H9 (cell line): ENCODE measurements around the gene GPR35. TPM values are rescaled to one million over a fixed set of nuclear protein-coding genes. Genes with fewer than 3 reads are reported as not detected.

ENCODE experiments used
- DNase-seq: peaks from one replicate; pipeline ENCODE4 v3.0.0-alpha.2; 2017
- H2AFZ ChIP-seq: one replicate; pipeline ENCODE4 v1.6.1; 2013; ENCODE audit warnings: mild to moderate bottlenecking, low read length, control low read depth, moderate library complexity
- H2AK5ac ChIP-seq: 2 replicates; pipeline ENCODE4 v1.6.1; 2013; ENCODE audit warnings: low read length, control low read depth, mixed read lengths; ENCODE audit not compliant: insufficient read length
- H2BK120ac ChIP-seq: one replicate; pipeline ENCODE4 v1.6.1; 2013; ENCODE audit warnings: low read depth, mild to moderate bottlenecking, low read length, control low read depth, inconsistent platforms; ENCODE audit not compliant: poor library complexity, severe bottlenecking
- H2BK12ac ChIP-seq: 2 replicates; pipeline ENCODE4 v1.6.1; 2013; ENCODE audit warnings: low read length, control low read depth, mixed read lengths, low read depth; ENCODE audit not compliant: insufficient read length
- H2BK15ac ChIP-seq: 2 replicates; pipeline ENCODE4 v1.6.1; 2013; ENCODE audit warnings: low read depth, low read length, control low read depth
- H2BK20ac ChIP-seq: one replicate; pipeline ENCODE4 v1.6.1; 2013; ENCODE audit warnings: low read depth, mild to moderate bottlenecking, low read length, control low read depth, inconsistent platforms; ENCODE audit not compliant: poor library complexity, severe bottlenecking
- H2BK5ac ChIP-seq: 2 replicates; pipeline ENCODE4 v1.6.1; 2013; ENCODE audit warnings: low read length, control low read depth, mixed read lengths; ENCODE audit not compliant: insufficient read length
- H3K14ac ChIP-seq: 2 replicates; pipeline ENCODE4 v1.6.1; 2013; ENCODE audit warnings: low read length, control low read depth; ENCODE audit not compliant: insufficient read depth
- H3K18ac ChIP-seq: 2 replicates; pipeline ENCODE4 v1.6.1; 2013; ENCODE audit warnings: low read depth, mild to moderate bottlenecking, mixed read lengths, low read length, control low read depth; ENCODE audit not compliant: insufficient read length
- H3K23ac ChIP-seq: 2 replicates; pipeline ENCODE4 v1.6.1; 2013; ENCODE audit warnings: low read length, control low read depth, mixed read lengths, low read depth; ENCODE audit not compliant: insufficient read length
- H3K23me2 ChIP-seq: 2 replicates; pipeline ENCODE4 v1.6.1; 2013; ENCODE audit warnings: low read depth, mild to moderate bottlenecking, mixed read lengths, low read length, control low read depth; ENCODE audit not compliant: insufficient read length, poor library complexity, severe bottlenecking
- H3K27ac ChIP-seq: 2 replicates; pipeline ENCODE4 v1.5.1; 2013; ENCODE audit warnings: low read length, control low read depth, mixed read lengths, low read depth; ENCODE audit not compliant: insufficient read length
- H3K27me3 ChIP-seq: 2 replicates; pipeline ENCODE4 v1.6.1; 2013; ENCODE audit warnings: low read length, control low read depth, inconsistent platforms; ENCODE audit not compliant: insufficient read depth
- H3K4ac ChIP-seq: 2 replicates; pipeline ENCODE4 v1.6.1; 2013; ENCODE audit warnings: low read depth, mild to moderate bottlenecking, control low read depth, inconsistent platforms, low read length, moderate library complexity
- H3K4me1 ChIP-seq: 2 replicates; pipeline ENCODE4 v1.6.1; 2013; ENCODE audit warnings: low read length, control low read depth, inconsistent platforms; ENCODE audit not compliant: insufficient read depth
- H3K4me2 ChIP-seq: 2 replicates; pipeline ENCODE4 v1.6.1; 2013; ENCODE audit warnings: low read length, control low read depth, mixed read lengths; ENCODE audit not compliant: insufficient read length, insufficient read depth
- H3K56ac ChIP-seq: 2 replicates; pipeline ENCODE4 v1.6.1; 2013; ENCODE audit warnings: low read depth, mild to moderate bottlenecking, mixed read lengths, low read length, control low read depth; ENCODE audit not compliant: insufficient read length
- H3K79me1 ChIP-seq: 2 replicates; pipeline ENCODE4 v1.6.1; 2013; ENCODE audit warnings: low read depth, mild to moderate bottlenecking, moderate library complexity, low read length, control low read depth, inconsistent platforms; ENCODE audit not compliant: insufficient read depth, poor library complexity, severe bottlenecking
- H3K79me2 ChIP-seq: 2 replicates; pipeline ENCODE4 v1.6.1; 2013; ENCODE audit warnings: low read length, control low read depth, inconsistent platforms; ENCODE audit not compliant: insufficient read depth
- H3K9ac ChIP-seq: 2 replicates; pipeline ENCODE4 v1.6.1; 2013; ENCODE audit warnings: low read length, control low read depth, mixed read lengths; ENCODE audit not compliant: insufficient read length; ENCODE audit errors: extremely low read depth
- H3K9me3 ChIP-seq: one replicate; pipeline ENCODE4 v1.6.1; 2013; ENCODE audit warnings: low read depth, low read length, inconsistent platforms; ENCODE audit not compliant: control insufficient read depth
- H3T11ph ChIP-seq: one replicate; pipeline ENCODE4 v1.6.1; 2013; ENCODE audit warnings: mild to moderate bottlenecking, low read length, control low read depth, inconsistent platforms
- H4K20me1 ChIP-seq: one replicate; pipeline ENCODE4 v1.6.1; 2013; ENCODE audit not compliant: control insufficient read depth, insufficient read length, insufficient read depth
- H4K5ac ChIP-seq: 2 replicates; pipeline ENCODE4 v1.6.1; 2013; ENCODE audit warnings: low read depth, mild to moderate bottlenecking, mixed read lengths, low read length, control low read depth; ENCODE audit not compliant: insufficient read length
- H4K8ac ChIP-seq: replicated peaks from 2 replicates; pipeline ENCODE4 v1.6.1; 2013; ENCODE audit warnings: low read length, control low read depth, mixed read lengths, low read depth; ENCODE audit not compliant: insufficient read length
- H4K91ac ChIP-seq: 2 replicates; pipeline ENCODE4 v1.6.1; 2013; ENCODE audit warnings: low read depth, mild to moderate bottlenecking, moderate library complexity, mixed read lengths, low read length, control low read depth; ENCODE audit not compliant: insufficient read length
- H3K27ac Mint-ChIP-seq, 3 experiments: 2 replicates in 2 of 3; 3 replicates in 1 of 3; pipeline ENCODE4 v1.8.0; 2020 to 2021; ENCODE audit warnings: mixed read lengths in 3 of 3, mild to moderate bottlenecking in 1 of 3, moderate library complexity in 1 of 3
- H3K27me3 Mint-ChIP-seq: 2 replicates; pipeline ENCODE4 v1.8.0; 2021; ENCODE audit warnings: low read depth, mild to moderate bottlenecking, moderate library complexity, mixed read lengths
- H3K36me3 Mint-ChIP-seq, 3 experiments: 2 replicates in 2 of 3; 3 replicates in 1 of 3; pipeline ENCODE4 v1.8.0; 2020 to 2021; ENCODE audit warnings: low read depth in 3 of 3, mixed read lengths in 3 of 3; ENCODE audit not compliant: insufficient read depth in 1 of 3
- H3K4me1 Mint-ChIP-seq, 2 experiments: 2 replicates each; pipeline ENCODE4 v1.8.0; 2020; ENCODE audit warnings: mixed read lengths in 2 of 2
- H3K4me3 Mint-ChIP-seq, 2 experiments: 2 replicates in 1 of 2; 3 replicates in 1 of 2; pipeline ENCODE4 v1.8.0; 2020 to 2021; ENCODE audit warnings: mild to moderate bottlenecking in 2 of 2, mixed read lengths in 2 of 2, moderate library complexity in 1 of 2
- H3K9me3 Mint-ChIP-seq, 2 experiments: 2 replicates in 1 of 2; 3 replicates in 1 of 2; pipeline ENCODE4 v1.8.0; 2020; ENCODE audit warnings: mild to moderate bottlenecking in 2 of 2, mixed read lengths in 2 of 2, moderate library complexity in 1 of 2
- CTCF ChIP-seq: fragments of 200-600 bp; sonication (generic); conservative IDR thresholded peaks from 3 replicates; pipeline ENCODE4 v1.8.0; 2021; ENCODE audit warnings: antibody characterized with exemption, mild to moderate bottlenecking
- WGBS: extraction: QIAGEN DNeasy Blood & Tissue Kit; methylation state at CpG from one replicate; pipeline ENCODE4 v1.1.7; 2013; ENCODE audit warnings: missing lambda C conversion rate, low lambda C conversion rate, mixed read lengths; ENCODE audit not compliant: insufficient read length; ENCODE audit errors: extremely low coverage; 5-methylcytosine and 5-hydroxymethylcytosine counted together
- total RNA-seq: library from RNA; stranded (reverse); gene quantifications from 2 replicates; pipeline ENCODE4 v1.2.1, GENCODE V29; 2021

The GPR35 gene
- total RNA-seq, 1 experiment from 2014 or later, result 1.4 TPM

GRCh38 chr2:240637116-240637900 lies 12.0 kb downstream of the GPR35 start:
- H4K91ac ChIP-seq, result no peak overlapping the region
- no peak overlapping the region for H3K56ac ChIP-seq
- no peaks in the 10 kb centered on the region for H3K79me2 ChIP-seq
- no peak overlapping the region for H2BK120ac ChIP-seq
- no peak overlapping the region for H4K8ac ChIP-seq
- no peaks in the 10 kb centered on the region for H3K23me2 ChIP-seq
- Mint-ChIP-seq H3K4me3 (no peak overlapping the region), H3K27ac (no peak overlapping the region), H3K9me3 (peaks cover 34 to 47% of the 10 kb centered on the region in 2 experiments), H3K27me3 (peaks cover 48% of the 10 kb centered on the region), H3K36me3 (peaks cover 0 to 16% (median 0%) of the 10 kb centered on the region in 3 experiments; a peak in 3 of 7 replicates), H3K4me1 (no peaks in the 10 kb centered on the region)
- no peak overlapping the region for H2BK5ac ChIP-seq
- no peak overlapping the region for H2BK20ac ChIP-seq
- no peak overlapping the region for H3K9ac ChIP-seq
- no peaks in the 10 kb centered on the region for H4K20me1 ChIP-seq
- no peak overlapping the region for H2AK5ac ChIP-seq
- no peak overlapping the region for H2AFZ ChIP-seq
- no peak overlapping the region for H3K27ac ChIP-seq
- H3K14ac ChIP-seq, result no peak overlapping the region
- no peak overlapping the region for H3T11ph ChIP-seq
- no peak overlapping the region for H3K23ac ChIP-seq
- H3K27me3 ChIP-seq, result no peaks in the 10 kb centered on the region; the same call in 1 of the 2 replicates
- no peak for TF ChIP-seq CTCF
- no peaks in the 10 kb centered on the region for H3K4me1 ChIP-seq
- no CpG with 5 or more reads among the region's 17 CpGs for WGBS
- no peak overlapping the region for H2BK15ac ChIP-seq
- H4K5ac ChIP-seq, result no peak overlapping the region
- DNase-seq, result peak; percentile 10
- H3K18ac ChIP-seq, result no peak overlapping the region
- H3K9me3 ChIP-seq, result peaks cover 9% of the 10 kb centered on the region
- no peaks in the 10 kb centered on the region for H3K79me1 ChIP-seq
- H3K4ac ChIP-seq, result no peak overlapping the region
- H3K4me2 ChIP-seq, result no peak overlapping the region
- H2BK12ac ChIP-seq, result no peak overlapping the region
